Measurements from ENCODE around the gene TBC1D22B.
"Not testable (repeated sequence)": the region's sequence is repeated elsewhere in the genome, so short reads cannot be mapped to it uniquely, and the experiment has no call there.

The TBC1D22B gene

GRCh38 chr6:37320646-37321045 lies 63.1 kb downstream of the TBC1D22B start:
- in situ Hi-C loops (cut with HindIII; ENCODE audit: low sequenced_read_pairs): no loop called here

- in situ Hi-C loops (cut with HindIII; ENCODE audit: low sequenced_read_pairs): no loop called here
Measured at GRCh38 chr6:37321101-37321500, 63.5 kb downstream of the TBC1D22B start.

DNA sequence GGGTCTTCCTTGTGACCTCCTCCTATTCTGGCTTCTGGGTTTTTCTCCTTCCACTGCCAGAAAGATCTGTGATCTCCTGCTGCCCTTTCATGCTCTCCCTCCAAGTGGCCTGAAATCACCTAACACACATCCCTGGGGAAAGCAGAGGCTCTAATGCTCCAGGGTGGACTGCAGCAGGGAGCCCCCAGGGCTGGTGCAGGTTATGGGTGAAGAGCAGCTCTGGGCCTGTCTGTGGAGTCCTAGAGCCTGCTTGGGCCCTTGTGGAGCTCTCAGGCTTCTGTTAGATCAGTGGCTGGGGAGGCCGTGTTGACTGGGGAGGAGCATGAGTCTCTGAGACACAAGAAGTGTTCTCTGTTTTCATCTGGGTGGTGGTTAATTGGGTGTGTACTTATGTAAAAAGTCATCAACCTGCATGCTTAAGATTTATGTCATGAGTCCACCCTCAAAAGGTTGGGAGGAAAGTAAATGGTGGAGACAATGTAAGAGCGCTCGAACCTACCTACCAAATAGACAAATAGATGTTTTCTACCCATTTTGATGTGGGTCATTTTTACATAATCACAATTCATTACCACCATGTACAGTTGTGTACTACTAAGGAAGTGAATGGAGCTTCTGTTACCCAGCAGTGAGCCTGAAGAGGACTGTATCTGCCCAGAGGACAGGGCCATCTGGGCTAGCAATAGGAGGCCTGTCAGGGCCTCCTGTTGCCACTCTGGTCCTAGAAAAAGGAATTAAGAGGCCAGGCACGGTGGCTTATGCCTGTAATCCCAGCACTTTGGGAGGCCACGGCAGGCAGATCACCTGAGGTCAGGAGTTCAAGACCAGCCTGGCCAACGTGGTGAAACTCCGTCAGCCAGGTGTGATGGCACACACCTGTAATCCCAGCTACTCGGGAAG lies 64.2 kb downstream of the TBC1D22B start:
- in situ Hi-C loops (cut with HindIII; ENCODE audit: low sequenced_read_pairs): no loop called here

GRCh38 chr6:37323580-37323979 lies 66.0 kb downstream of the TBC1D22B start:
- in situ Hi-C loops (cut with HindIII; ENCODE audit: low sequenced_read_pairs): no loop called here

DNA sequence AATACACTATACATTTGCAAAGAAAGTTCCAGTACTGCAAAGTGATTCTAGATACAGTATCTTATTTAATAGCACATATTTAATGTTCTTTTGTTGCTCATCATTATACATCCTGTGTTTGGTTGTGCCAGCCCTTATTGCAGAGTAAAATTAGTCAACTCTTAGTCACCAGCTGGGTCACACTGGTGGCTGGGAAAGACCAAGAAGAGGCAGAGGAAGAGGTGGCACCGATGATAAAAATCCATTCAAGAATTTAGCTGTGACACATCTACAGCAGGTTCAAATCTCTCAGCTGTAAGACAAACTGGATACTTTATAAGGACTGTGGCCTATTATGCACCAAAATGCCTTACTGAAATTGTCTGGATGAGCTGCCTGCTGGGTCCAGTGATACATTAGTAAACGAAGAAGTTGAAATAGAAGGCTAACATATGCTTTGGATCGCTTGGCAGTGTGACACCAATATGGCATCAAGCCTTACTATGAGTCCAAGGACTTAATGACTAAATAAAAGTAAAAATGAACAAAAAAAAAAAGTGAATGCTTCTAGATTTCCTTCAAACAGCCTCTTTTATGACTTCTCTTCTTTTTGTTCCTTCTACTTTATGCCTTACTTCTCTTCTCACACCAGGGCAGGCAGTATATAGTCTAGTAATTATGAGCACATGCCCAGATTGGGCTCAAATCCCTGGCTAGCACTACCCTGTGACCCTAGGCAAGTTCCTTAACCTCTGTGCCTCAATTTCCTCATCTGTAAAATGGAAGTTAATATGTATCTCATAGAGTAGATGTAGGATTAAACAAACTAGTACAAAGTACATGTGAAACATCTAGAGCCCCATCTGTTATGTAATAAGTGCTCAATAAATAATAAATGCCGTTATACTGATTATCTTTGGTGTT lies 66.8 kb downstream of the TBC1D22B start:
- in situ Hi-C loops (cut with HindIII; ENCODE audit: low sequenced_read_pairs): loop anchor here (5.0 kb wide), 1 partner anchor 48 kb away; no protein-coding TSS in a partner anchor

- in situ Hi-C loops (cut with HindIII; ENCODE audit: low sequenced_read_pairs): not testable (repeated sequence)
Measured at GRCh38 chr6:37330345-37330744, 72.8 kb downstream of the TBC1D22B start.

- in situ Hi-C loops (cut with HindIII; ENCODE audit: low sequenced_read_pairs): no loop called here
Measured at GRCh38 chr6:37331047-37331446, 73.5 kb downstream of the TBC1D22B start.

- in situ Hi-C loops (cut with HindIII; ENCODE audit: low sequenced_read_pairs): no loop called here
Measured at GRCh38 chr6:37332894-37333293, 75.3 kb downstream of the TBC1D22B start.

DNA sequence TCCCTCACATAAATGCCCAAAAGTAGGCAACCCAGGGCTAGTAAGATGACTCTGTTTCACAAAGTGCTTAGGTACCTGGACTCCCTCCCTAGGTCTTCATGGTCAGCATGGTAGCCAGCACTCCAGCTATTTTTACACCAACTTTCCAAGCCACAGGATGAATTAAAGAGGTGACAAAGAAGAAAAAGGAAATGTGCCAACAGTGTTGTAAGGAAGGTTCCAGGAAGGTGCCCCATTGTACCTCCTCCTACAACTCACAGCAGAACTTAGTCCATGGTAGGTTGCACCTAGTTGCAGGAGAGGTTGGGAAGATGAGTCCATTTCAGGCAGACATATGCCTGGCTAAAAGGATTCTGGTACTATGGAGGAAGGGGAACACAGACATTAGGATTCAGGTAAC lies 76.5 kb downstream of the TBC1D22B start:
- in situ Hi-C loops (cut with HindIII; ENCODE audit: low sequenced_read_pairs): no loop called here

DNA sequence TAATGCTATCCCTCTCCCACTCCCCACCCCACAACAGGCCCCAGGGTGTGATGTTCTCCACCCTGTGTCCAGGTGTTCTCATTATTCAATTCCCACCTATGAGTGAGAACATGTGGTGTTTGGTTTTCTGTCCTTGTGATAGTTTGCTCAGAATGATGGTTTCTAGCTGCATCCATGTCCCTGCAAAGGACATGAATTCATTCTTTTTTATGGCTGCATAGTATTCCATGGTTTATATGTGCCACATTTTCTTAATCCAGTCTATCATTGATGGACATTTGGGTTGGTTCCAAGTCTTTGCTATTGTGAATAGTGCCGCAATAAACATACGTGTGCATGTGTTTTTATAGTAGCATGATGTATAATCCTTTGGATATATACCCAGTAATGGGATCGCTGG lies 80.7 kb downstream of the TBC1D22B start:
- in situ Hi-C loops (cut with HindIII; ENCODE audit: low sequenced_read_pairs): not testable (repeated sequence)

- in situ Hi-C loops (cut with HindIII; ENCODE audit: low sequenced_read_pairs): no loop called here
Measured at GRCh38 chr6:37338745-37339255, 81.2 kb downstream of the TBC1D22B start.

DNA sequence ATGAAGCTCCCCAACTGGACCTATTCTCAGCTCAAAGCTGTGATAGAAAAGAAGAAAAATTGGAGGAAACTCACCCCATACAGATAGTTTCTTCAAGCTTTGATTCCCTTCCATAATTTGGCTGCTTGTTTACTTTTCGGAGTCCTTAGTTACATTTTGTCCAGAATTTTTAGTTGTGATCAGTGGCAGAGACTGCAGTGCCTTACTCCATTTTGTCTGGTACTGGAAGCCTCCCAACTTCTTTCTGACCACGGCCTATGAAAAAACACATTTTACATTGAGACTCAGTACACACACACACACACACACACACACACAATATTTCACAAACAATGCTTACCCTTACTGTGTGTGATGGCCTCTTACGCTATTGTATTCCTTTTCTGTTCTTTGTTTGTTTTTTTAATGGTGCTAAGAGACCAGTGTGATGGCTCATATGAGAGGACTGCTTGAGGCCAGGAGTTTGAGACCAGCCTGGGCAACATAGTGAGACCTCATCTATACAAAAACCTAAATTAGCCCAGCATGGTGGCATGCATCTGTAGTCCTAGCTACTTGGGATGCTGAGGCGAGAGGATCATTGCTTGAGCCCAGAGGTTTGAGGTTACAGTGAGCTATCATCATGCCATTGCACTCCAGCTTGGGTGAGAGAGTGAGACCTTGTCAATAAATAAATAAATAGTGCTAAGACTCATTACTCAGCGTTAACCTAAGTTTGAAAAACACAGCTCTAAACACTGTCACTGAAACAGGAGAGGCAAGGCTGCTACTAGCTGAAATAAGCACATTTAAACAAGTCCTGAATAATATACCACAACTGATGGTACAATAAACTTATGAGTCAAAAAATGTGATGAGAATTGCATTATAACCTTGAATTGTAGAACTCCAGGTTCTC lies 82.4 kb downstream of the TBC1D22B start:
- in situ Hi-C loops (cut with HindIII; ENCODE audit: low sequenced_read_pairs): no loop called here

GRCh38 chr6:37340639-37340943 lies 83.0 kb downstream of the TBC1D22B start:
- in situ Hi-C loops (cut with HindIII; ENCODE audit: low sequenced_read_pairs): no loop called here

- in situ Hi-C loops (cut with HindIII; ENCODE audit: low sequenced_read_pairs): no loop called here
Measured at GRCh38 chr6:37343248-37343647, 85.7 kb downstream of the TBC1D22B start.

- in situ Hi-C loops (cut with HindIII; ENCODE audit: low sequenced_read_pairs): no loop called here
Measured at GRCh38 chr6:37344308-37344707, 86.7 kb downstream of the TBC1D22B start.

- in situ Hi-C loops (cut with HindIII; ENCODE audit: low sequenced_read_pairs): not testable (repeated sequence)
Measured at GRCh38 chr6:37345804-37346203, 88.2 kb downstream of the TBC1D22B start.

- in situ Hi-C loops (cut with HindIII; ENCODE audit: low sequenced_read_pairs): no loop called here
Measured at GRCh38 chr6:37347177-37347576, 89.6 kb downstream of the TBC1D22B start.

DNA sequence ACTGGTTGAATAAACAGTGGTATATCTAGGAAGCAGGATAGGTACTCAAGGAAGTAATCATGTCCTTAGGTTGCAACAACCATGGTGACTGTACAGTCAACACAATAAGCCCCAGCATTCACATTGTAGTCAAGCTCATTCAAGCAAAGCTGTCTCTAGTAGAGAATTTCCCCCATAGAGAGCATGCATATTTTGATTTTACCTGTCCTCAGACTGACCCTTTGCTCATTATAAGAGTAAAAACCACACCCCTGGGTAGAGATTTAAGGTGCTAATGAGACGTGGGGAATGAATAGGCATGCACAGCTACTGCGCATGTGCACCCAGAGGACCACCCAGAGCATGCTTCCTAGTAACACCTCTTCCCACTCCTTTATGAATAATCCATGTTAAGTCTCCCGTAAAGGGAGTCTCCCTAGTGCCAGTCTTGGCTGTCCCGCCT lies 90.1 kb downstream of the TBC1D22B start:
- in situ Hi-C loops (cut with HindIII; ENCODE audit: low sequenced_read_pairs): no loop called here

GRCh38 chr6:37351027-37351426 lies 93.5 kb downstream of the TBC1D22B start:
- in situ Hi-C loops (cut with HindIII; ENCODE audit: low sequenced_read_pairs): loop anchor here (25.0 kb wide), 1 partner anchor 311 kb away; no protein-coding TSS in a partner anchor

DNA sequence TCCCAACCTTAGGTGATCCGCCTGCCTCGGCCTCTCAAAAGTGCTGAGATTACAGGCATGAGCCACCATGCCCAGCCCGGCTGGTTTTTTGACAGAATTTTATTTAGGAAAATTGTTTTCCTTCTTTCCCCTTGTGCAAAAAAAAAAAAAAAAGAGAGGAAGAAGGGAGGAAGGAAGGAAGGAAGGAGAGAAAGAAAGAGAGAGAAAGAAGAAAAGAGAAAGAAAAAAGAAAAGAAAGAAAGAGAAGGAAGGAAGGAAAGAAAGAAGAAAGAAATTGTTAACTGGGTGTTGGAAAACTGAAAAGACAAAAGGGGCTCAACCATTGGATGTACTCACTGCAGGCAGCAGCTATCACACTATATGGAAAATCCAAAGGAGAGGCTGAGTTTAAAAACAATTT lies 94.8 kb downstream of the TBC1D22B start:
- in situ Hi-C loops (cut with HindIII; ENCODE audit: low sequenced_read_pairs): loop anchor here (25.0 kb wide), 1 partner anchor 310 kb away; no protein-coding TSS in a partner anchor
